ENCODE measurements around the gene PLA2G4A. TPM values are rescaled to one million over a fixed set of nuclear protein-coding genes. Genes with fewer than 3 reads are reported as not detected.

PLA2G4A gene
- total and polyA plus RNA-seq, 2 donors (not counting 3 experiments of a cell fraction or from before 2014, with no cell fraction given) = 8.2 to 13.3 TPM

DNA sequence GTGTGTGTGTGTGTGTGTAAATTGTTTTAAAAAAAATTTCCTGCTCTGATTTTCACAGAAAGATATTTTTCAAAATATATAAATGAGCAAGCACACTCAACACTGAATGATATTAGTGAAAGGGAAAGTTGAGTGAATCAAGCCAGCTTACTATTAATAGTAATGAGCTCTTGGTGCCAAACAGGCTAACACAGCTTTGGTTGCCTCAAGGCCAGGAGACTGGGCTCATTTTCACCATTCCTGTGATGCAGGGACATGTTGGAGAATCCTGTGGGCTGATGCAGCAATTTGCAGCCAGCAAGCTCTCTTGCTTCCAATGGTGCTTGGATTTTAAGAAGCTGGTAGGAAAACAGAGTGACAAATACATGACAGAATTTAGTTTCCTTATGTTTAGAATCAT is 30.2 kb downstream of the PLA2G4A start:
- TF ChIP-seq GATA2 (IDR thresholded peaks at IDR 0.05; ENCODE audit: insufficient read depth, insufficient read length, low read depth, low read length) (no peak), EZH2 (IDR thresholded peaks at IDR 0.05; ENCODE audit: borderline replicate concordance, low read depth, low read length, severe bottlenecking) (no peak), POLR2A (IDR thresholded peaks at IDR 0.05; ENCODE audit: low read depth, low read length) (no peak), FOS (IDR thresholded peaks at IDR 0.05; ENCODE audit: borderline replicate concordance, insufficient read depth, low read length) (no peak), MYC (IDR thresholded peaks at IDR 0.05; ENCODE audit: low read depth, low read length) (no peak), POLR2AphosphoS5 (IDR thresholded peaks at IDR 0.05; ENCODE audit: insufficient read depth, low read depth, low read length) (no peak), JUN (IDR thresholded peaks at IDR 0.05; ENCODE audit: borderline replicate concordance, insufficient read depth, insufficient read length, low read depth) (no peak)
- TF ChIP-seq, protein P1, sequence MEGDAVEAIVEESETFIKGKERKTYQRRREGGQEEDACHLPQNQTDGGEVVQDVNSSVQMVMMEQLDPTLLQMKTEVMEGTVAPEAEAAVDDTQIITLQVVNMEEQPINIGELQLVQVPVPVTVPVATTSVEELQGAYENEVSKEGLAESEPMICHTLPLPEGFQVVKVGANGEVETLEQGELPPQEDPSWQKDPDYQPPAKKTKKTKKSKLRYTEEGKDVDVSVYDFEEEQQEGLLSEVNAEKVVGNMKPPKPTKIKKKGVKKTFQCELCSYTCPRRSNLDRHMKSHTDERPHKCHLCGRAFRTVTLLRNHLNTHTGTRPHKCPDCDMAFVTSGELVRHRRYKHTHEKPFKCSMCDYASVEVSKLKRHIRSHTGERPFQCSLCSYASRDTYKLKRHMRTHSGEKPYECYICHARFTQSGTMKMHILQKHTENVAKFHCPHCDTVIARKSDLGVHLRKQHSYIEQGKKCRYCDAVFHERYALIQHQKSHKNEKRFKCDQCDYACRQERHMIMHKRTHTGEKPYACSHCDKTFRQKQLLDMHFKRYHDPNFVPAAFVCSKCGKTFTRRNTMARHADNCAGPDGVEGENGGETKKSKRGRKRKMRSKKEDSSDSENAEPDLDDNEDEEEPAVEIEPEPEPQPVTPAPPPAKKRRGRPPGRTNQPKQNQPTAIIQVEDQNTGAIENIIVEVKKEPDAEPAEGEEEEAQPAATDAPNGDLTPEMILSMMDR (IDR thresholded peaks at IDR 0.05; ENCODE audit: extremely low read depth in 1 of 2, insufficient read depth in 1 of 2, low read depth in 1 of 2, low read length in 2 of 2) = no peak
- TF ChIP-seq, protein P2, sequence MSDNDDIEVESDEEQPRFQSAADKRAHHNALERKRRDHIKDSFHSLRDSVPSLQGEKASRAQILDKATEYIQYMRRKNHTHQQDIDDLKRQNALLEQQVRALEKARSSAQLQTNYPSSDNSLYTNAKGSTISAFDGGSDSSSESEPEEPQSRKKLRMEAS (IDR thresholded peaks at IDR 0.05; ENCODE audit: insufficient read depth, insufficient read length) = no peak
- peaks cover 9% of the 10 kb centered on the region for H3K4me1 ChIP-seq (ENCODE audit: control insufficient read depth, extremely low read depth, insufficient read depth, low read length)
- no peak overlapping the region for H3K9ac ChIP-seq (replicated peaks; ENCODE audit: extremely low read depth, insufficient read depth, low read length)
- H3K36me3 ChIP-seq (ENCODE audit: control insufficient read depth in 2 of 2, extremely low read depth in 1 of 2, insufficient read depth in 2 of 2, low read length in 2 of 2) = no peaks in the 10 kb centered on the region
- no peaks in the 10 kb centered on the region for H3K27me3 ChIP-seq (ENCODE audit: control insufficient read depth in 2 of 2, insufficient read depth in 2 of 2, low read length in 2 of 2)
- dilution Hi-C loops (cut with MboI; ENCODE audit: extremely low pct_ligation_motif_present, low sequenced_read_pairs) = no loop called here
- no TSS peak for BruUV-seq (replicated peaks)
- no peak overlapping the region for H2AFZ ChIP-seq (ENCODE audit: low read depth, low read length)
- no peak overlapping the region for H3K4me3 ChIP-seq (replicated peaks in 1 of 3; ENCODE audit: insufficient read depth in 1 of 3, low read depth in 1 of 3, low read length in 3 of 3)
- no peaks in the 10 kb centered on the region for H3K9me1 ChIP-seq (replicated peaks; ENCODE audit: control insufficient read depth, extremely low read depth, insufficient read depth, low read length)
- ChIA-PET POLR2A (no interaction called here), CTCF (interaction anchor here (1.4 kb wide), 1 partner anchor 10 kb away, joined by 5 read pairs; no protein-coding TSS in a partner anchor)
- H3K9me3 ChIP-seq (replicated peaks; ENCODE audit: control insufficient read depth, insufficient read depth, low read length) = no peaks in the 10 kb centered on the region
- DNase-seq (ENCODE audit: low read depth, low spot score) = no peak
- FAIRE-seq = no peak
- H3K79me2 ChIP-seq (ENCODE audit: control insufficient read depth, insufficient read depth, low read length) = no peaks in the 10 kb centered on the region
- H3K4me2 ChIP-seq (ENCODE audit: insufficient read depth, low read length) = no peak overlapping the region
- no peak overlapping the region for H3K27ac ChIP-seq (ENCODE audit: insufficient read depth, low read depth, low read length)
- intact Hi-C loops (cut with micrococcal nuclease) = no loop called here
- H4K20me1 ChIP-seq (replicated peaks; ENCODE audit: control insufficient read depth, extremely low read depth, insufficient read depth, low read length) = no peaks in the 10 kb centered on the region
